Hepatocyte (in vitro differentiated cells): Measurements from ENCODE around the gene FOXK1.

Experiments
- CTCF ChIP-seq: fragments of 200-600 bp; sonication (generic); IDR thresholded peaks from 2 replicates; pipeline ENCODE4 v1.5.1; 2016; ENCODE audit warnings: antibody characterized with exemption, mild to moderate bottlenecking; ENCODE audit not compliant: poor library complexity
- EZH2phosphoT487 ChIP-seq: fragments of 200-600 bp; sonication (generic); IDR thresholded peaks from one replicate; pipeline ENCODE4 v1.6.1; 2018; ENCODE audit warnings: antibody characterized with exemption, mild to moderate bottlenecking, low read depth, moderate library complexity; ENCODE audit not compliant: unreplicated experiment, severe bottlenecking

- TF ChIP-seq CTCF = no peak
- no peak for TF ChIP-seq EZH2phosphoT487
Measured at GRCh38 chr7:4689151-4689550, 7.1 kb downstream of the FOXK1 start.
